NCI-H1105 treated with DMSO at 0.1 percent for 48 hours (cell line): ENCODE results near the gene TSPAN9.
A peak's percentile ranks its signal among the peaks of the same experiment; 100 is the strongest.

Experiments
- DNase-seq: peaks from one replicate; lab custom pipeline; 2025; lab: John Stamatoyannopoulos, UW

Gene TSPAN9

GRCh38 chr12:3275171-3276041, 198.2 kb downstream of the TSPAN9 start:
- DNase-seq, result peak; percentile 40

DNA sequence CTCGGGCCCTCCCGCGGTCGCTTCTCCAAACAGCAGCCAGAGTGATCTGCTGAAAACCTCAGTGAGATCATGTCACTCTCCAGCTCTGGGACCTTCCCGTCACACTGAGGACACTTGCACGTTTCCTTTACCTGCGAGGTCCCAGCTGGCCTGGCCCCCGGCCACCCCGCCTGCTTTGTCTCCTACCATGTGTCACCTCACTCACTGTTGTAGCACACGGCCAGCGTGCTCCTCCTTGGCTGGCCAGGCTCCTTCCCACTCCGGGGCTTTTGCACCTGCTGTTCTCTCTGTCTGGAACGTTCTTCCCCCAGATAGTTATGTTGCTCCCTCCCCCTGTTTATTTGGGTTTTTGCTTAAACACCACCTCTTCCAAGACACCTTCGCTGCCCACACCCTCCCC, 199.0 kb downstream of the TSPAN9 start:
- DNase-seq, result no peak

- DNase-seq, result no peak
These were observed 200.2 kb downstream of the TSPAN9 start for GRCh38 chr12:3277306-3277943.

DNA sequence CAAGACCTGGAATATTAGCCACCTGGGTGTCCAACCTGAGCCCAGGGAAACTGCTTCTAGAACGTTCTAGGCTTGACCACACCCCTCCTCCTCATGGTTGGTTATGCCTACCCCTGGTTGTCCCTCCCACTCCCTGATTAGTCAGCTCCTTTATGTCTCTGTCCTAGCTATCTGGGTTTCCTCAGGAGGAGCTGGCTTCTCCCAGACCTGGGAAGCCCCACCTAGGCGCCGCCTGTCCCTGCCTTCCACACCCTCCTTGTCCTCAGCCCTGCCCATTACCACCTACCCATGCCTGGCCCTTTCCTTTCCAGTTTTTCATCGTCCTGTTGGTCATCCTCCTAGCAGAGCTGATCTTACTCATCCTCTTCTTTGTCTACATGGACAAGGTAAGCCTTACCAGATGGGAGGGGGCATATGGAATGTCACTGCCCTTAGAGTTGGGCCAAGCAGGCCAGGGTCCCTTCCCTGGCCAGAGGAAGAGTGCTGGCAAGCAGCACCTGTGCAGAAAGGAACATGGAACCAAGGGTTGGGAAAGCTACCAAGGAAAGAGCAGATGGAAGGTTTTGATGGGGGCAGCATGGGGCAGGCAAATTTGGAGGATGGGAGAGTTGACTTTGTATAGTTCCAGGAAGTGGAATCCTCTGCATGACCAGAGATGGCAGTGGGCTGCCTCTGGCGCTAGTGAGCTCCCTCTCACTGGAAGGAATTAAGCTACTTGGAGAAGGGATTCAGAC, 201.7 kb downstream of the TSPAN9 start:
- no peak for DNase-seq

DNA sequence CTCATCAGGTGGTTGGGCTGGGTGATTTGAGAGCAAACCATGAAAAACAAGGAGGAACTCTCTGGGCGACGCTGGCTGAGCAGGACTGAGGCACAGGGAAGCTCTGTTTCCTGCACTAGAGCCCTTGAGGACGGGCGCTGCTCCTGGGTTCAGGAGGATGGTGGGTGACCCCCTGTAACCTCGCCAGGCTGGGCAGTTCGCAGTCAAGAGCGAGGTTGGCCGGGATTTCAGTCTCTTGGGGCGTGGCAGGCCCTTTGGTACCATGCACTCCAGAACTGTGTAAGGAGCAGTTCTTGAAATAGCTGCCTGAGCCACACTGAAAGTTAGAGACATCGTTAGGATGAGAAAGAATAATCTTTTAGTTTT, 202.2 kb downstream of the TSPAN9 start:
- no peak for DNase-seq

DNA sequence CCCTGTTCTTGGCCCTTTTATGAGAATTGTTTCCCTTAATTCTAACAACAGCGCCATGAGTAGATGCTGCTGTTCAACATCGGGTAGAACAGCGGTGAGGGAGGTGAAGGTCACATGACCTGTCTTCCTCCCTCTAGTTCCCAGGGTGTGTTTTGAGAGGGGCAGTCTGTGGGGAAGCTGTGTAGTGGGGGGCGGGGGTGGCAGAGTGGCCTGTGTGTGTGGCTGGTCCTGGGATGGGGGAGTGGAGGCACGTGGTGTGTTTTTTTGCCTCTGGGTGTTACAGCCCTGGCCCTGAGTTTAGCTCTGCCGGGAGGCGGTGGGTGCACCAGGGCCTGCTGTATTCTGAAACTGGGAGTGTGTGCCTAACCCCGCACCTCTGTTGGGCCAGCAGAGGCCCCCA, 202.7 kb downstream of the TSPAN9 start:
- no peak for DNase-seq

GRCh38 chr12:3280967-3281366, 203.8 kb downstream of the TSPAN9 start:
- DNase-seq, result no peak

GRCh38 chr12:3281588-3282383, 204.6 kb downstream of the TSPAN9 start:
- DNase-seq, result no peak

DNA sequence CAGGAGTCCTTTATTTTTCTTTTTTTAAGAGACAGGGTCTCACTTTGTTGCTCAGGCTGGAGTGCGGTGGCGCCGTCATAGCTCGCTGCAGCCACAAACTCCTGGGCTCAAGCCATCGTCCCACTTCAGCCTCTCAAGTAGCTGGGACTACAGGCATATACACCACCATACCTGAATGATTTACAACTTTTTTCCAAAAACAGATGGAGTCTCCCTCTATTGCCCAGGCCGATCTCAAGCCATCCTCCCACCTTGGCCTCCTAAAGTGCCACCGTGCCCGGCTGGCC, 205.1 kb downstream of the TSPAN9 start:
- no peak for DNase-seq

DNA sequence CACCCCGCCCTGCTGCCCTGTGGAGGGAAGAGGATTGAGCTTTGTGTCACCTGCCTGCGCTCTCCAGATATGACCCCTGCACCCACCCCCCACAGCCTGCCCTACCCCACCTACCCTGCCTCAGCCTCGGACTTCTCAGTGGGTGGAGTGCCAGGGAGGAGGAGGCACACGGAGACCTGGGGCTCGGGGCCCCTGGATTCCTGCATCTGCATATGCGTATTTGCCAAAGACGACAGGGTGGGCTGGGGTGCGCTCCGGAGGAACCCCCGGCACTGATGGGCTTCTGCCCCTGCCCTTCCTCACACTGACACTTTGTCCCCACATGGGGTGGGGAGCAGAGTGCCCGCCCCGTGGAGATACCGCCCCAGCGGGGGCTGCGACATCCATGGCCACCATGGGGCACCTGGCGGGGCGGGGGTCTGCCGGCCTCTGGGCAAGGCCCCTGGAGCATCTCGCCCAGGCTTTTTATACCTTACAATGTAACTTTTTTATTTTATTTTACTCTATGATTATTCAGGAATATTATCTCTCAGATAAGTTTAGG, 206.0 kb downstream of the TSPAN9 start:
- no peak for DNase-seq

DNA sequence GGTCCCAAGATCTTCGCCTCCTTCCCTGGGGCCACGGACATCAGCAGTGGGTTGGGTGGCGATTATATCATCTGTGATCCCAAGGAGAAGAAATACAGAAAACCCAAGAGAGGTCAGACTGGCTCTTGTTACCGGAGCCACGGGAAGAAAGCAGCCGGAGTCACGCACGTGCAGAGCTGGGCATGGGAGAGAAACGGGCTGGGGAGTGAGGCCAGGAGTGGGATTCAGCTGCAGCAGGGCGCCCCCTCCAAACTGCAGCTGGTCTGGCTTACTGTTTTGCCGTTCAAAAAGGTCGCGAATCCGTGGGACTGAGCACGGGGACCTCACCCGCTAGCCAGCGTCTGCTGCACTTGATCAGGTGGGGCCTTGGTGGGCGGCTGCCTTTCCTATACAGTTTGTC, 207.2 kb downstream of the TSPAN9 start:
- DNase-seq, result no peak

GRCh38 chr12:3285570-3285969, 208.4 kb downstream of the TSPAN9 start:
- no peak for DNase-seq

DNA sequence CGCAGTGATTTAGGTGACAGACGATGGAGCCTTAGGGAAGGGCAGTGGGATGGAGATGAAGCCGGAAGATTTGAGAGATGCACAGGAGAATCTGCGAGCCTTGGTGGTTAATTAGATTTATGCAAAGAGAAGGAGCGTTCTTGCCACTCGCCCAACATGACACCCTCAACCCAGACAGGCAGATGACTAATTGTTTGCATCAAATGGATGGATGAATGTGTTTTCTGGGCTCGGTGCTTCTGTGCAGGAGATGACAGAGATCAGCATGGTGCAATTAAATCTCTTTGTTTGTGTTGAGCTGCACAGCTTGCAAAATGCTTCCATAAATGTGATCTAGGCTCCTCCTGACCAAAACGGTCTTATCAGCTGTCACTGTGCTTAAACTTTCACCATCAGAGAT, 211.5 kb downstream of the TSPAN9 start:
- DNase-seq, result no peak

- no peak for DNase-seq
These were observed 212.5 kb downstream of the TSPAN9 start for GRCh38 chr12:3289702-3290101.

DNA sequence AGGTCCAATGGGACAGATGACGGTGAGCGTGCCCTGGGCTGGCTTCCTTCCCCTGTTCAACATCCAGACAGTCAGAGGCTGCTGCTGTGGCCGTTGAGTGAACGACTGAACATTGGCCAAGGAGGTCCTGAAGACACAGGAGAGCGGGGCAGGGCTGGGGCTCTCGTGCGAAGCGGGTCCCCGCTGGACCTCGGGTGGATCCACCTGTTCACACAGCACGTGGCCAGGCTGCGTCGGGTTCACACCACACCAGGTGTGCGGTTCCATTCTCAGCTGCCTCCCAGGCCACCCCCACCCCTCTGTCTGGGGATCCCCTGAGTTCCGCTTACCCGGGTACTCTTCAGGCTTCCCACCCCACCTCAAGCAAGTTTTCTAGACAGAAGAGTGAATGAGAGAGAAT, 214.8 kb downstream of the TSPAN9 start:
- no peak for DNase-seq

DNA sequence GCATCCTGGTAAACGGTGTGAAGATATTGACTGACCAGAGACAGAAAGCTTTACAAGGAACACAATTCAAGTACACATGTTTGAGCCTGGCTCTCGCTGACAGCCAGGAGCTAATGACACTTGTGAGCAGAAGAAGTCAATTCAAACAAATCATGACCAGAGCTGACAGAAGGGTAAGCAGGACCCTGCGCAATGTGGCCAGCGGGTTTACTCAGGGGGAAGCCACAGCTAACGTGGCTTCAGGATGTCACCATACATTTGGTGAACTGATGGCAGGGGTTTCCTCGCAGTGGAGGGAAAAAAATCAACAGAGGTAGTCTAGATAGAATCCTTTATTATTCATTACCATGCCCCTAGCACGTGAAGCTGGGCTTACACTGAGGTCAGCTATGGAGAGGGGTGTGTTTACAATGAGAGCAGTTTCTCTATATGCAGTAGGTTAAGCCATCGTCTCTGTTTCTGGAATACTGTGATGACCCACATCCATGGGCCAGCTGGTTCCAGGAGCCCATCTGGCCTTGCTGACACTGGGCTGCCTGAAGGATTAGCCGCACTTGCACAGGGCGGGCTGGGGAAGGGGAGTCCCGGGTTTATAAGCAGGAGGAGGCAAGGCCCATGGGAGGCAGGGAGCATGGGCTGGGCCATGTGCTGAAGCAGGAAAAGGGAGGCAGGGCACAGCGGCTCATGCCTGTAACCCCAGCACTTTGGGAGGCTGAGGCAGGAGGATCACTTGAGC, 215.7 kb downstream of the TSPAN9 start:
- no peak for DNase-seq

GRCh38 chr12:3293446-3294161, 216.4 kb downstream of the TSPAN9 start:
- DNase-seq, result no peak

- DNase-seq, result peak; percentile 10
These were observed 217.3 kb downstream of the TSPAN9 start for GRCh38 chr12:3294481-3294911.

DNA sequence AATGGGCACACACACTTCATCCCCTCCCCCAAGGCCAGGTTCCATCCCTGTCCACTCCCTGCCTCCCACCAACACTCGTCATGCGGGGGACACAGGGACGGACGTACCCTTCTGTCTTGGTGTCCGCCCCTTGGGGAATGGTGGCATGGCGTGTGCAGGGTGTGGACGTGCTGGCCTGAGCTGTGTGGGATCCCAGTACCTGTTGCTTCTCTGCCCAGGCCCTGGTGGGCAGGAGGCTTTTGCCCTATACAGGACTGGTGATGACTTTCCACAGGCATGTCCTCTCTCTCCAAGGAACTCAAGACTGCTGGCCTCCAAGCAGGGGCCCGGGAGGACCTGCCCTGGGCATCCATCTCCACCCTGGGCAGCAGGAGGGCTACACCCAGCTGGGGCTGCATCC, 218.0 kb downstream of the TSPAN9 start:
- DNase-seq, result no peak

DNA sequence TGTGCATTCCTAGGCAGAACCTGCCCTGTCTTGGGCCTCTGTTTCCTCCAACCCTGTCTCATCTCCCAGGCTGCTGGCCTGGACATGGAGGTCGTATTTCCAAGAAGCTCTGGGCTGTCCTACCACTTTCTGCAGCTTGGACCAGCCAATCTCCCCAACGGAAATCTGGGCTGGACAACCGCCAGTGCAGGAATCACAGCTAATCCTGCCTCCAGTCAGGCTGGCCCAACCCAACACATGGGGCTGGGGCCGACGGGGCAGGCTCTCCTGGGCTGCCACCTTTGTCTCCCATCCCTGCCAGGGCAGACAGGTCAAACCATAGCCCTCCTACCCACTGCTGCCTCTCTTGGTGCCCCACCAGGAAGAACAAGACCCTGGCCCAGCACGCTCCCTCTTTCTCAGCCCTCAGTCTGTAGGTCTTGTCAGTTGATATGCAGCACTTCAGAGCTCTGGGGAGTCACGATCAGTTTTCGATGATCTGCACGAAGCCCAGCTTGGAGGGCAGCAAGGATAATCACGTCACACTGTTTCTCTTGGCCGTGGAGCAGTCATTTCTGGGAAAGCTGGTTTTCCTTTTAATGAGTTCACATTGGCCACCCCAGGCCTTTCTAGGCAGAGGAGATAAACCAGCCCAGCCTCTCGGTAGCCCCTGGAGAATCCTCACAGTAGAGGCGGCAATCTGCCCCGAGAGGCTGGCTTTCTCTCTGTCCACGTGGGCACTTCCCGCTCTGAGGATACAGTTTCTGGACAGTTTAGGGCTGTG, 218.6 kb downstream of the TSPAN9 start:
- no peak for DNase-seq
